HG03095 (cell line): ENCODE data around the gene SH3BGRL2.
"Not testable (repeated sequence)": the region's sequence is repeated elsewhere in the genome, so short reads cannot be mapped to it uniquely, and the experiment has no call there.

ENCODE experiments used
- ATAC-seq: cut with Tn5 transposase; IDR thresholded peaks from one replicate; pipeline ENCODE4 v1.9.1; 2021; ENCODE audit warnings: moderate library complexity; ENCODE audit not compliant: unreplicated experiment

The SH3BGRL2 gene

DNA sequence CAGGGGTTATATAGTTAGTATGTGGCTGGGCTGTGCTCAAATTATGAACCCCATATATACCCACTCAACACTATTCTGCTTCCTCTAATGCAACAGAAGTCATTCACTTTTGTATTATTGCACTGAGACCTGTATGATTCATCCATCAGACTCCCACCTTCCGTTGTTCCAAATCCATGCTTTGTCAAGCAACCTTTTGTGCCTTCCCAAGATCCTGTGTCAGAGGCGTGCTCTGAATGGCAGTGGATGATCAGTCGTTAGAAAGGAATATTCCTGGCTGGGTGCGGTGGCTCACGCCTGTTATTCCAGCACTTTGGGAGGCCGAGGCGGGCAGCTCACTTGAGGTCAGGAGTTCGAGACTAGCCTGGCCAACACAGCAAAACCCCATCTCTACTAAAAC is 103.2 kb downstream of the SH3BGRL2 start:
- no peak for ATAC-seq

DNA sequence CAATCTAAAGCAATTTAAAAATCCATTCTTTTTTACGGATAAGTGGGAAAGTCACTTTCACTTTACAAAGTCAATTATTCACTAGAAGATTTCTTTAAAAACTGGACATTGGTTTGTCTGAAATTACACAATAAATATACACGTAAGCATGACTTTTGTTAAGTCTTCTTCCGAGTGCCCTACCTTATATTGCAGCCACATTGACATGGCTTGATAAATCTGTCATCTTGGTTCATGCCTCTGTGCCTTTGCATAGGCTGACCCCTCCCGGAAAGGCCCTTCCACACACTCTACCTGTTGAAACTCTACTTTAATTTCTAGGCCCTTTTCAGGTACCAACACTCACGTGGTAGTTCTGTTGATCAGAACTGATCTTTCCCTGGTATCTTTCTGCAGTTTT is 104.1 kb downstream of the SH3BGRL2 start:
- ATAC-seq, result no peak

DNA sequence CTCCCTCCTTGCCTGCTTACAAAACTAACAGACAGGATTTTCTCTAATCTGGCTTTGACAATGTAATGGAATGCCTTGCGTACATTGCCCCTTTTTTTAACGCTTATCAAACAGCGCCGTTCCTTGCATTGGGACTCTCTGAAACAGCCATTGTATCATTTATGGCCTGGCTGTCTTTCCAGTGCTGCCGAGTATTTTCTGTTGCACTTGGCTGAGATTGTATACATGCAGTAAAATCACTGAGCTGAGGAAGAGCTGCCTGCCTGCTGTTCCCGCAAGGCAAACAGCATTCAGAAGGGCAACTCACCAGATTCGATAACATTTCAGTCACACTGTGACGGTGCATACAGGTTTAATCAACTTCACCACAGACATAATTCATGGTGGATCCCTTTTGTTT is 106.0 kb downstream of the SH3BGRL2 start:
- ATAC-seq, result no peak

DNA sequence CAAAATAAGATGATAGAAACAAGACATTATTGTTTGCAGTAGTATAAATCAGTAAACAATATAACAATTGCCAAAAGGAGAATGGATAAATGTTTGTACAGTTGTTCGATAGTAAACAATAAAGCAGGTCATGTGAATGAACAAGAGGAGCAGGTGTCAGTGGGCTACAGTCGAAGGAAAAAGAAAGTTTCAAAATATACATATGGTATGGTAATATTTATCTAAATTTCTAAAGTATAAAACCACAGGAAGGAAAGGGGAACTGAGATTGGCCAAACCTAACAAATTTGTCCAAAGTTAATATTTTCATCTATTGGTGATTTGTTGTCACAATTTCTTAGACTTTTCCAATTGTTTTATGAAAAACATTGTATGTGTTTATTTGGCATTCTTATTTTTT is 110.9 kb downstream of the SH3BGRL2 start:
- no peak for ATAC-seq

DNA sequence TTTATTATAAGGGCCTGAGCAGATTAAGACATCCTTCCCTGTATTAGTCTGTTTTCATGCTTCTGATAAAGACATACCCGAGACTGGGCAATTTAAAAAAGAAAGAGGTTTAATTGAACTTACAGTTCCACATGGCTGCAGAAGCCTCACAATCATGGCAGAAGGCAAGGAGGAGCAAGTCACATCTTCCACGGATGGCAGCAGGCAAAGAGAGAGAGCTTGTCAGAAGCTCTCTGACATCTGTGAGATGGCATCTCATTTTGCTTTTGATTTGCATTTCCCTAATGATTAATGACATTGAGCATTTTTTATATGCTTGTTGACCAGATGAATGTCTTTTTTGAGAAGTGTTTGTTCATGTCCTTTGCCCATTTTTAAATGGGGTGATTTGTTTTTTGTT is 114.2 kb downstream of the SH3BGRL2 start:
- ATAC-seq, result not testable (repeated sequence)

DNA sequence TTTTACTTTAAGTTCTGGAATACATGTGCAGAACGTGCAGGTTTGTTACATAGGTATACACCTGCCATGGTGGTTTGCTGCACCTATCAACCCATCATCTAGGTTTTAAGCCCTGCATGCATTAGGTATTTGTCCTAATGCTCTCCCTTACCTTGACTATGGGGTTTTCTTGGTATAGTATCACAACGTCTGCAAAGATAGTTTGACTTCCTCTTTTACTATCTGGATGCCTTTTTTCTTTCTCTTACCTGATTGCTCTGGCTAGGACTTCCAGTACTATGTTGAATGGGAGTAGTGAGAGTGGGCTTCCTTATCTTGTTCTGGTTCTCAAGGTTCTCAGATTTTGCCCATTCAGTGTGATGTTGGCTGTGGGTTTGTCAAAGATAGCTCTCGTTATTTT is 115.2 kb downstream of the SH3BGRL2 start:
- ATAC-seq, result not testable (repeated sequence)

DNA sequence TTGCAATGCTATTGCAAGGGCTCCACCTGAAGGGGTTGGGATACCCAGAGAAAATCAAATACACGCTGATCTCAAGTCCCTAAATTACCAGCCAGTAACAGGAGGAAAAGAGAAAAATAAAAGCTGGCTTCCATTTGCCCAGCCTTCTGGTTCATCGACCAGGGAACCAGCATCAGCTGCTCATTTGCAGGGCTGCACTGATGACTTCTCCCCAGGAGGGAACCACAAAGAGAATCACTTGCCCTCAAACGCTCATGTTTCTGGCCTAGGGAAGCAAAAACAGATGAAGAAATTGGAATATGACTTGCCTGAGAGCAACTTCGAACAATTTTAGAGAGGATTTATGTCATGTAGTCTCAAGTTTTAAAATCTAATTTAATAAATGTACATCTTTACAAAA is 119.7 kb downstream of the SH3BGRL2 start:
- no peak for ATAC-seq
